ENCODE measurements around the gene C6orf15.
"Not testable (repeated sequence)": the region's sequence is repeated elsewhere in the genome, so short reads cannot be mapped to it uniquely, and the experiment has no call there.

Gene C6orf15

GRCh38 chr6:31098449-31098938, 13.9 kb downstream of the C6orf15 start:
- no peak for DNase-seq

DNA sequence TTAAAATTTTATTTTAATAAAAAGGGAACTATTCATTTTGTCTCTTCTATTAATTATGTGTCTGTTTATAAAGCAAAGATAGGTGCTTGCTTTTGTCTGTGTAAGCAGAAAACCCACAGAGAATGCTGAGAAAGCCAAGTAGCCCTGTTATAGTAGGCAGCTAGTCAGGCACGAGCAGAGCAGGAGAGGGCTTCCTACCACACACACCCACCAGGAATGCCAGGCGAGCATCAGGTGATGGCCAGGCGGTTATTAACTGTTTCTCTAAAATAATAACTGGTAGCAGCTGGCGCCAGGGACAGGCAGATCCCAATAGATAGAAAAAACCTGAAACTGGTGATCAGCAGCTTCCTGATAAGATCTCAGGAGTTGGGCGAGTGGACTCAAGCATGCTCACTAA, 15.7 kb downstream of the C6orf15 start:
- no peak for DNase-seq

- DNase-seq: no peak
These were observed 16.2 kb downstream of the C6orf15 start for GRCh38 chr6:31096215-31096614.

GRCh38 chr6:31094389-31094881, 17.9 kb downstream of the C6orf15 start:
- peak; percentile 76 to 84 for DNase-seq

DNA sequence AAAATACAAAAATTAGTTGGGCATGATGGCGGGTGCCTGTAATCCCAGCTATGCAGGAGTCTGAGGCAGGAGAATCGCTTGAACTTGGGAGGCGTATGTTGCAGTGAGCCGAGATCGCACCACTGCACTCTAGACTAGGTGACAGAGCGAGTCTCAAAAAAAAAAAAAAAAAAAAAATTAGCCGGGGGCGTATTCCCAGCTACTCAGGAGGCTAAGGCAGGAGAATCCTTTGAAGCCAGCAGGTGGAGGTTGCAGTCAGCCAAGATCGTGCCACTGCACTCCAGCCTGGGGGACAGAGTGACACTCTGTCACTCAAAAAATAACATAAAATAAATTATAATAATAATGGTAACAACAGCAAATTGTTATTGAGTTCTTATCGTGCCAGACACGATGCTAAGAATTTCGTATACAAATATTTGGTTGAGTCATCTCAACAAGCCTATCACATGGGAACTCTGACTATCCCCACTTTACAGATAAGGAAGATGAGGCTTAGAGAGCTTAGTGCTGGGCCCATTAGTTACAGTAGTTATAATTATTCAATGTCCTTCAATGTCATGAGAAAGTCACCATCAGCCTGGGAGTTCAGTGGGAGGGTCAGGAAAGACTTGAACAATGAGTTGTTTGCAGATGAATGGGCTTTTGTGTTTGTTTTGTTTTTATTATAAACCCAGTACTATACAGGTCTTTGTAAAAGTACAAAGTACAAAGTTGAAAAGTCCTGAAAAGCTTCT, 19.4 kb downstream of the C6orf15 start:
- no peak for DNase-seq

GRCh38 chr6:31092238-31092637, 20.1 kb downstream of the C6orf15 start:
- no peak for DNase-seq

- no peak for DNase-seq
These were observed 20.7 kb downstream of the C6orf15 start for GRCh38 chr6:31091680-31092079.

- DNase-seq: no peak
These were observed 21.4 kb downstream of the C6orf15 start for GRCh38 chr6:31090973-31091364.

- DNase-seq: no peak
These were observed 22.0 kb downstream of the C6orf15 start for GRCh38 chr6:31090275-31090972.

- DNase-seq: peak in 1 of 2 experiments; percentile 57
These were observed 24.8 kb downstream of the C6orf15 start for GRCh38 chr6:31087494-31088089.

DNA sequence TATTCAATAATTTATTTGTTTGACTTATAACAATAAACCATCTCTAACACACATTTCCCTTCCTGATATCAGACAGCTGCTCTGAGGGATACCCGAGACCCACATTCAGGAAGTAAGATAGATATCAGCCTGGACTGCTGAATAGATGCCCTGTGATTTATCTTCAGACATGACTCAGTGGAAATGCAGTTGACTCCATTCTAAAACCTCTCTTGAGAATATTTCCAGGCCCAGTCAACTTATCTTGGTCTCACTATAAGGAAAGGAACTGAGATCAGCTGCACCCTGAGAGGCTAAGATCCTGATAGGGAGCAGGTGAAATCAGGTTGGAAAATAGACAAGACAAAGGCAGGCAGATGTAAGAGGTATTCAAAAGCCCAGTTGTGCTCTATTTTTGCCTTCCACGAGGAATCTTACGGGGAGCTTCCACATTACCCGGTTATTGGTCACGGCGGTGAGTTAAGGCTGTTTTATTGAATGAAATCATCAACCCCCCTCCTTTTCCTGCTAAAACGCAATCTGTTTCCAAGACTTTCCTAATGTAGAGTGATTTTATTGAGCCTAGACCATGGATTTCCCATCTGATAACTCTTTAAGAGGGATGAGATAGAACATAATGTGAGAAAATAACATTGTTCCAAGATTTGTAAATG, 25.5 kb downstream of the C6orf15 start:
- no peak for DNase-seq

DNA sequence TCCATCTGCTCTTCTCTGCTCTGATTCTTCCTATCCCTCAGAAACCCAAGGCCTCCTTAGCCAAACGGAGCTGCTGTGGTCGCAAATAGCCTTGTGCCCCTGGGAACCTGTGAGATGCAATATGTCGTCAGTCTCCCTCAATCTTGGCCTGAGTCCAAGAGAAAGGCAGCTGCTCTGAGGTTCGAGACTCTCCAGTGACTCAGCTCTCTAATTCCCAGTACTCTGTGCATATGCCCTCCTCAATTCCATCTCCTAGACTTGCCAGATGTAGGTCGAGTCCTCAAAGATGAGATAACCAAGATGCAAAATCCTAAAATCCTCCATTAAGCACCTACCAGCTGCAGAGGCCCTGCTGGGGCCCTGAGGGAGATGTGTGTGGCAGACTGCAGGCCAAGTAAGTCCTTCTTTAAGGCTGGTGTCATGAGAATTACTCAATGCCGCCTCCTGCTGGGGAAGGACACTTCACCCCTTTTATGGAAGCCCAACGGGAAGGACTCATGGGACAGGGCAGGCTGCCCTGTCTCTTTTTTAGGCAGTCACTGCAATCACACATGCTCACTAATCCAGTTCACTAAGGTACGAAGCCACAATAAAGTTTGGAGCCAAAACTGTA, 28.5 kb downstream of the C6orf15 start:
- DNase-seq: no peak

GRCh38 chr6:31081872-31082271, 30.5 kb downstream of the C6orf15 start:
- no peak for DNase-seq

DNA sequence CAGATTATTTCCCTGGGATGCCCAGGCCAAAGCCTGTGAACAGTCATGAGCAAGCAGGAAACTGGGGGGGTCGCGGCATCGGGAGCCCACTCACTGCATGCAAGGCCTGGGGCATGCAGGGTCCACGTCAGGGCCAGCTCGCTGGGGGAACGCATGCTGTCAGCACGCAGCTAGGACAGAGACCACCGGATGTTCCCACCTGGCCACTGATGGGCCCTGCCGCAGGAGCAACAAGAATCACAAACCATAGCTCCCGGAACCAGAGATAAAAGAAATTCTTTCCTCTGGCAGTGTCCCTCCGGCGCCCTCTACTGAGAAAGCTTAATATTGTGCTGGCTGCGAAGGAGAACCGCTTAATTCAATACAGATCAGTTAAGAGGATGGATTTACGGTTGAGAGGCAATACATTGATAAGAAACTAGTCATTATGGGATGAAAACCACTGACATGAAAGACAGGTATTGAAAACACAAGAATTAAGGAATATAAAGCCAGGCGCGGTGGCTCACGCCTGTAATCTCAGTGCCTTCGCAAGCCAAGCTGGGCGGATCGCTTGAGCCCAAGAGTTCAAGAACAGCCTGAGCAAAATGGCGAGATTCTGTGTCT, 32.6 kb downstream of the C6orf15 start:
- DNase-seq: peak; percentile 9 to 16

- DNase-seq: no peak
These were observed 35.8 kb downstream of the C6orf15 start for GRCh38 chr6:31076611-31077010.

- DNase-seq: no peak
These were observed 36.8 kb downstream of the C6orf15 start for GRCh38 chr6:31075528-31075927.

- no peak for DNase-seq
These were observed 38.0 kb downstream of the C6orf15 start for GRCh38 chr6:31074401-31074800.

- no peak for DNase-seq
These were observed 41.6 kb downstream of the C6orf15 start for GRCh38 chr6:31070711-31071197.

DNA sequence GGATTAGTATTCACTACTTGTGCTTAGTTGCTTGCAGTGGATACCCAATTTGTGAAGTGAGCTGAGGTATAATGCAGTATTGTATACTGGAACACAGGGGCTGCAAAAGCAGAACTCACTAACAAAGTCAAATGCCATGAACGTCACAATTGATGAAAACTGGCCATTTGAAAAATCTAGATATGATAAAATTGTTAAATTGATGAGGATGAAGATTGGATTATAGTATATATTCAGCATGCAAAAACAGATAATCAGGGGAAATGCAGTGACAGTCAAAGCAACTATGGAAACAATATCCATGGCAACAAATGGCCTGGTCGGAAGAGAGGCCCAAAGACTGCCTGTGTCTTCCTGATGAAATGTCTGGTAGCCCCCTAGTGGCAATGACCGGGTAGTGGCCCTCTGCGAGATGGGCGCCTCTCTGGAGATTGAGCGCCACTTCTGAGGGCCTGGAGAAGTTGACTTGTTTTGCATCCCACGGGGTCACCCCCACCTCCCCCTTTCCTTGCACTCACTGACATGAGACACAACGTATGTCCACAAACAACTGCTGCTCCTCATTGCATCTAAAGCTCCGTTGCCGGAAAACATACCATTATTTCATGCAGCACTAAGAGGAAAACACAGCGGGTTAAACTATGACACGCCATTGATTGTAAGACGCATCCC, 43.6 kb downstream of the C6orf15 start:
- no peak for DNase-seq

DNA sequence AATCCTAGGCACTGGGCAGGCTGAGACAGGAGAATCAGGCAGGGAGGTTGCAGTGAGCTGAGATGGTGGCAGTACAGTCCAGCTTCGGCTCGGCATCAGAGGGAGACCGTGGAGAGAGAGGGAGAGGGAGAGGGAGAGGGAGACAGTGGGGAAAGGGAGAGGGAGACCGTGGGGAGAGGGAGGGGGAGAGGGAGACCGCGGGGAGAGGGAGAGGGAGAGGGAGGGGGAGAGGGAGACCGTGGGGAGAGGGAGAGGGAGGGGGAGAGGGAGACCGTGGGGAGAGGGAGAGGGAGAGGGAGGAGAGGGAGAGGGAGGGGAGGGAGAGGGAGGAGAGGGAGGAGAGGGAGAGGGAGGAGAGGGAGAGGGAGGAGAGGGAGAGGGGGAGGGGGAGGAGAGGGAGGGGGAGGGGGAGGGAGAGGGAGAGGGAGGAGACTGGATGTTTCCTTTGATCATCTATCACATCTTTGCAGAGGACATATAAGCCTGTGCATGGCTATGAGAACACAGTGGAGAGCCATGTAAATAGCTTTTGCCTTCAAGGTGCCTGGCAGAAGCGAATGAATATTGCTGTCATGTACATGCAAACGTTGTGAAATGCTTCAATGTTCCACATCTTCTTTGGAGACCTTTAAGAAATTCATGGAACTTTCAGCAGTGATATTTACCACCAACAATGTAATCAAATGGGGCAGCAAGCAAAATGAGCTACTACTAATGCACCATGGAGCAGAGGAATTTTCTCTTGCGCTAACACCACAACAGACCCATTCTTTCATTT, 44.3 kb downstream of the C6orf15 start:
- DNase-seq: not testable (repeated sequence)

DNA sequence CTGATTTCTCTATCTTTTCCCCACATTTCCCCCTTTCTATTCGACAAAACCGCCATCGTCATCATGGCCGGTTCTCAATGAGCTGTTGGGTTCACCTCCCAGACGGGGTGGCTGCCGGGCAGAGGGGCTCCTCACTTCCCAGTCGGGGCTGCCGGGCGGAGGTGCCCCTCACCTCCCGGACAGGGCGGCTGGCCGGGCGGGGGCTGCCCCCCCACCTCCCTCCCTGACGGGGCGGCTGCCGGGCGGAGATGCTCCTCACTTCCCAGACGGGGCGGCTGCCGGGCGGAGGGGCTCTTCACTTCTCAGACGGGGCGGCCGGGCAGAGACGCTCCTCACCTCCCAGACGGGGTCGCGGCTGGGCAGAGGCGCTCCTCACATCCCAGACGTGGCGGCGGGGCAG, 45.3 kb downstream of the C6orf15 start:
- DNase-seq: not testable (repeated sequence)

All from cerebellar nuclear complex (tissue), 1 donor.